ENCODE results near the gene EN1.

Gene EN1

DNA sequence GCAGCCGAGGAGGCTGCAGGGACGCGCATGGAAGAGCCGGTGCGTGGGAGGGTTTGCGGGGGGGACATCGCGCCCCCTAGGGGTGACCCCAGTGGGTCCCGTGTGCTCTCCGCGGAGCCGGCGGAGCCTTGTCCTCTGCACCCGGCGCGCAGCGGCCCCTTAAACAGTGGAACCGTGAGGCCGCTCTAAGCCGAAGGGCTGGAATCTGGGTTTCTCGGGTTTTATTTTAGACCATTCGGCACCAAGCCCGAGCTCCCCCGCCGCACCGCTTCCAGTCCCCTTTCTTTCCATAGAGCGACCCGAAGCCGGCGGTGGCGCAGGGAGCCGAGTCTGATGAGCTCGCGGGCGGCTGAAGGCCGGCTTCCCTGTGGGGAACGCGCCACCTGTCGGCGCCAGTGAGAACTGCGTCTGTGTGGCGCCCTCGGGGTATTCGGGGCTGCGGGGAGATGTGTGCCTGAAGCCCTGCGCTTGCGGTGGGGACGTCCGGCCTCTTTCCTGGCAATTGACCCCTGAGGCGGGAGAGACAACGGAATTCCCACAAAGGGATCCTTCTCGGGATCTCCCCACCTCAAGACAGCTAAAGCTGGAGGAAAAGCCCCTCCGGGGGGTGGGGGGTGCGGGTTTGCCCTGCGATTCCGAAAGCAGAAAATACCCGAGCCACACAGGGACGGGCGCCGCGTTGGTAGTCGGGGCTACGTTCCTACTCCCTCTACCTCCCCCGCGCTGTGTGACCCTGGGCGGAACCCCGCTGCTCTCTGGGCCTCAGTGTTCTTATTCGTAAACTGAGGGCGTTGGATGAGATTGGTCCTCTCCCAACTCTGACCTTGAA is 8.2 kb upstream of the EN1 start:
- DNase-seq = no peak

GRCh38 chr2:118854507-118855345 is 7.3 kb upstream of the EN1 start:
- DNase-seq = no peak

DNA sequence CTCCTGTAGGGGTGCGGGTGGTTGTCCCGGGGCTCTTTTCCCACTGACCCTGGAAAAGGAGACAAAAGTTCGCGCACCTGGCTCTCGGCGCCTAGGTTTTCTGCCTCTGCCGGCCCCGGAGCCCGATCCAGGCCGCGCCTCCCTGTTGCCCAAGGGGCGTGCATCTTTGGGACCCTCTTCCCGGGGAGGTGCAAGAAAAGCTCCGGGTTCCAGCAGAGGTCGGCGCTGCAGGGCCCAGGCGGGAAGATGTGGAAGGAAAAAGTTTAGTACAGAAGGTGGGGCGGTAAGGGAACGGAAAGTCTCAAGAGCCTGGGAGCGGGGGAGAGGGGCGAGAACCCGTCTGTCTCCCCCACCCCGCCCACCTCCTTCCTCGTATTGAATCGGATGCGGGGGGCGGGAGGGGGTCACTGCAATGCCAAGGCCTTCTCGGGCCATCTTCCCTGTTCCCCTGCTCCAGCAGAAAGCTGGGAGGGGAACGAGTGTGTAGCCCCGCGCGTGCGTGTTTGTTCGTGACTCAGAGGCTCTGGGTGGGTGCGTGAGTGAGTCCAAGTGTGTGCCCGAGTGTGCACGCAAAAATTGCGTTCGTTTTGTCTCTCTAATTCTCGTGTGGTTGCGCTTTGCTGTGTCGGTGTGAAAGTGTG is 6.3 kb upstream of the EN1 start:
- no peak for DNase-seq

GRCh38 chr2:118853129-118853640 is 5.7 kb upstream of the EN1 start:
- no peak for DNase-seq

GRCh38 chr2:118852605-118853128 is 5.2 kb upstream of the EN1 start:
- DNase-seq = no peak

DNA sequence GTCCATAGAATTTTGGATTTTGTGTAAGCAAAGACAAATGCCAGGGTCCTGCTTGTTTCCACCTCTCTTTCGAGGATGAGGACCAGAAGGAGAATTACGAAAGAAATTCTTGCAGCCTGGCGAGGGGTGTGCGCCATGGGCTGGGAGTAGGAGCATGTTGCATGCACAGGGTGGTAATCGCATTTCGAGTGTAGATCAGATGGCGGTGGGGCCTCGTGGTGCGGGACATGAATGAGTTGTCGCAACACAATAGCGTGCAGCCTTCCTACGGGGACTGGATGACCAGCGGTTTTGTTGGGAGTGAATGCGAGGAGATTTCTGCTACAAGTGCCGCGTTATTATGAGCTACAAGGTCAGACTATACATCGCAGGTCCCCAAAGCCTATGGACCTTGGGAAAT is 4.2 kb upstream of the EN1 start:
- DNase-seq = no peak

DNA sequence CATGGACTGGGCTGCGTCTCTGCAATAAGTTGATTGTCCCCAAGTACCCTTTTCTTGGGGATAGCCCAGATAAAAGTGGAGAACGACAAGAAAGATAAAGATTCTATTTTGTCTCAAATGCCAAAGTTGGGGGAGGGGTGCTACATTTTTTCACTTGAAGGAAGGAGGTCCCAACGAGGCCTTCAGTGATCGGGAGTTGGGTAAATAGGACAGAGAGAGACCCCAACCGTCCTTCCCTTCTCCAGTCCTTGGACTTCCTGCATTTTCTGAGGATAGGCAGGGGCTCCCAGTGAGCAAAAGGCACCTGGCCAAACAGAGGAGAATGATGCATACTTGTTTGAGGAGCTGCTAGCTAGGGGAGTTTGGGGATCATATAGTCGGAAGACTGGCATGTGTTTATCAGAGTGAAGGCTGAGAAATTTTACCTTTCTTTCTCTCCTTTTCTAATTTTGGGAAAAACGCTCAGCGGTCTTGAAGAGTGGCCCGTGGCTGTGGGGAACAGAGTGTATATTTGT is 3.5 kb upstream of the EN1 start:
- no peak for DNase-seq

DNA sequence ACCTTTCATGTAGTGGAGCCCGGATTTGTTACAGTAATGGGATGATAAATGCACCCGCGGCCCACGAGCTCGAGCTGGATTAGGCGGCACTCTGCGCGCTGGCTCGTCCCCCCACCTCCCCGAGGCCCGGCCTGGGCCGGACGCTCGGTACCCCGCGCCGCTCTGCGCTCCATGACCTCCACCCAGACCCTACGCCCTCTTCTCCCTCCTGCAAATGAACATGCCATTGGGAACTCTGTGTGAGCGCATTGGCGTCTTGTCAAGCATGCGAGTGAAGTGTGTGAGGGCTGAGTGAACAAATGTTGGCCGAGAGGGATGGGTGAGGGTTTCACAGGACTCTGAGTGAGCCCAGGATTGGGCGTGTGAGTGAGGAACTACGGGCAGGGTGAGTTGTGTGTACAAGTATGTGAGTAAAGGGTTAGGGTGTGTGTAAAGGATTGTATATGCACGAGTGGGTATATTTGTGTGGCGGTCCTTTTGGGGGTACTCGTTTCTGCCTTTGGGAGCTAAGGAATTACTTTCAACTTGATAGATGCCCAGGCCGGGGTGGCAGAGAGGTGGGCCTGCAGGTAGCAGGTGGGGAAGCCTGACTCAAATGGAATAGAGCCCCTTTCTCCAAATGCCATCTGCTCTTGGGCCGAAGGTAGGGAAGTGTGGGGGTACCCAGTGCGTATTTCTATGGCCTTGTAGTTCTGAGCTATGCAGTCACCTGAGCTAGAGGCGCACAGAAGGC is 2.9 kb upstream of the EN1 start:
- no peak for DNase-seq

DNA sequence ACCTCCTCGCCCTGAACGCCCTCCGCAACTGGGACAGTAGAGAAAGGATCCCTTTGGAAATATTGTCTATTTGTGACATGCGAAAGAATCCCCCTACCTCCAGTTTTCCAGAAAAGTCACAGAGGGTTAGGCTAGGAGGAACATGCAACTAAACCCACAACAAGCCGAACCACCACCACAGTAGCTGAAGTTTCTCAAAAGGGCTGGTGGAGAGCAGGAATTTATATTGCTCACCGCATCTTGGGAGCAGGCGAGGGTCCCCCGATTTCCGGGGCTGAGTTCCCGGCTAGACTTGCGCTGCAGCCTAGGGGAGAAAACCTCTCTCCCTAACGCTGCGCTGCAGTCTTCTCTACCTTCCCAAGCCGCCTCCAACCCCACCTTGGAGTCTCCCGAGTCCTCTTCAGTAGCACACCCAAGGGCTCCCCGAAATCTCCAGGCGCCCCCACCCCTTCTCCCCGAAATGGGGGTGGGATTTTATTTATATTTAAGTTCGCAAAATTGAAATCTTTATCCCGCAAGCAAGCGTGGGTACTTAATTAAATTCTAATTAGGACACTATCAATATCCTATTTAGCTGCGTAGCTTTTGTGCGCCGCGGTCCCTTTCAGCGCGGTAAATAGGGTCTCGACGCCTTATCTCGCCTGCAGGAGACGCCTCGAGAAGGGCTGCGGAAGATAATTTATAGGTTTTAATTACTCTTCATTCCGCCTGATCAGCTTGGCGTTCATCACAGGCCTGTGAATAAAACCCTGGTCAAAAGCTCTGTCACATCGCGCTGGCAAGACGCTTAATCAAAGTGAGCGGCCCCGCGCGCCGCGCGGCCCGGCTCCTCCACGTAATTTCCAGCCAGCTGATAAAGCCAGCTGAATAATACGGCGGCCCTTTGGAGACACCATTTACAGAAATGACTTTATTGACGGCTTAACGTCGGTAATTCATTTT is 2.0 kb upstream of the EN1 start:
- DNase-seq = no peak

GRCh38 chr2:118848381-118849225 is 1.2 kb upstream of the EN1 start:
- DNase-seq = no peak

GRCh38 chr2:118847762-118848172 is 319 bp upstream of the EN1 start:
- no peak for DNase-seq

DNA sequence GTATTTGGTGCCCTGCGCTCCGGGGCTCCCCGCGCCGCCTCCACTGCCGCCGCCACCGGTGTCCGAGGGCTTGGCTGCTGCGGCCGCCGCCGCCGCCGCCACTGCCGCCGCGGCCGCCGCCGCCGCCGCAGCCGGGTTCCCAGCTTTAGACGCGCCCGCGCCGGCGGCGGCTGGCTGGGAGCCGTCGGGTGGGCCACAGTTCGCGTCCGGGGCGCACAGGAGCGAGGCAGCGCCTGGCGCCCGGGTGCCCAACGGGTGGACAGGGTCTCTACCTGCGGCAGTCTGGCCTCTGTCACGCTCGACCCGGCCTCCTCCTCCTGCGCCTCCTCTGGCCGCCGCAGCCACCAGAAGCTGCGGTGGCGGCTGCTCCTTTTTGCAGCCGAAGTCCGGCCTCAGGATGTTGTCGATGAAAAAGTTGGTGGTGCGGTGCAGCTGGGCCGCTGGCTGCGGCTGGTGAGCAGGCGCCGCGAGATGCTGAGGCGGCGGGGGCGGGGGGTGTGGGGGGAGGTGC is 951 bp downstream of the EN1 start:
- DNase-seq = no peak

DNA sequence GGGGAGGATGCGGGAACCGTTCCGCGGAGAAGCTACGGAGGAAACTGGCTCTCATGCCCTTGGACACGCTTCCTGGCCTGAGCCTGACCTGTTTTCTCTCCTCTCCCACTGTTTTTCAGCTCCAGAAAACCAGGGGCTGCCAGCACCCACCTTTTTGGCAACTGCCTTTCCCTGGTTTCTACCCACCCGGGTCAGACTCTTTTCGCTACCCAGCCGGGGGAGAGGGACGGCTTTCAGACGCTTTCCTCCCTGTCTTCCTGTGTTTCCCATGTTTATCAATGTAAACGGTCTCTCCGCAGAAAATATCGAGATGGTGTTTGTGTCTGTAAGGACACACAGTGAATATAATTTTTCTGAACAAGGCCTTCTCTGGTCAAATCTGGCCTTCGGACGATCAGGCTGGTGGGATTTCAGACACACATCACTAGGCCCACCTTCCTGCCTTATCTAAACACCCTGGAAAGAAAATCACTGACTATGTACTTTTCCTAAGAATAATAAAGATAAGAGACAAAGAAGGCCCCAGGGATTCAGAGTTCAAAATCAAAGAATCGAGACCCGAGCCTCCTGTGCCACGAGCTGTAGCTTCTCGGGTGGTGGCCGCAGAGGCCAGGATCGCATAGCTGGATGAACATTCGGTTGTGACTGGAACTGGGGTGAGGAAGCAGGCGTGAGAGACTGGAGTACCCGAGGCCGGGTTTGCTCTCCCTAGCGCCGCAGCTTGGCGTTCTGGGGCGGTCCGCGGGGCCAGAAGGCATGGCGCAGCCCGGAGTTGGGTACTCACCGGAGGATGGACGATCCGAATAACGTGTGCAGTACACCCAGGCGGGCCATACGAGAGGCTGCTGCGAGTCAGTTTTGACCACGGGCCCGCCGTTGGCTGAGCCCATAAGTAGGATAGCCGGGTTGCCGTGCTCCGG is 1.7 kb downstream of the EN1 start:
- no peak for DNase-seq

DNA sequence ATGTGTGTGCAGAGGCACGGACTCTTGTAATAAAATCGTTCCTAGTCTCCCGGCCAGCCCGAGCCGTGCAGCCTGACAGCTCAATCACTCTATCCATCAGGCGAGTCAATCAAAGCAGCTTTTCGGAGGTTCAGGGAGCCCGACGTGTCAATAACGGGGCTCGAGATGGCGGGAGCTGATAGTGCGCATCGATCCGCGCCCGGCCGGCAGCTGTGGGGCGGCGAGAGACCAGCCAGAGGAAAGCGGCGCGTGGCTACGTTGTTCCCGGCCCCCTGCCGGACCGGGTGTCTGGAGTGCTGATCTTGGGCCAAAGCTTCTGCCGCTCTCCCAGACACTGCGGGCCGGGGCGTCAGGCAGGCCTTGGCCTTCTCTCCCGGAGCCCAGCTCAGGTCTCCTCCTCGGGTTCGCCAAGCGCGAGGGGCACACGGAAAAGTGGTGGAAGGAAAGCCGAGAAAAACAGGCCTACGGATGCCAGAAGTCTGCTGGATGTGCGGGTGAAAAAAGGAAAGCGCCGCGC is 2.4 kb downstream of the EN1 start:
- no peak for DNase-seq

GRCh38 chr2:118844261-118845004 is 3.0 kb downstream of the EN1 start:
- no peak for DNase-seq

DNA sequence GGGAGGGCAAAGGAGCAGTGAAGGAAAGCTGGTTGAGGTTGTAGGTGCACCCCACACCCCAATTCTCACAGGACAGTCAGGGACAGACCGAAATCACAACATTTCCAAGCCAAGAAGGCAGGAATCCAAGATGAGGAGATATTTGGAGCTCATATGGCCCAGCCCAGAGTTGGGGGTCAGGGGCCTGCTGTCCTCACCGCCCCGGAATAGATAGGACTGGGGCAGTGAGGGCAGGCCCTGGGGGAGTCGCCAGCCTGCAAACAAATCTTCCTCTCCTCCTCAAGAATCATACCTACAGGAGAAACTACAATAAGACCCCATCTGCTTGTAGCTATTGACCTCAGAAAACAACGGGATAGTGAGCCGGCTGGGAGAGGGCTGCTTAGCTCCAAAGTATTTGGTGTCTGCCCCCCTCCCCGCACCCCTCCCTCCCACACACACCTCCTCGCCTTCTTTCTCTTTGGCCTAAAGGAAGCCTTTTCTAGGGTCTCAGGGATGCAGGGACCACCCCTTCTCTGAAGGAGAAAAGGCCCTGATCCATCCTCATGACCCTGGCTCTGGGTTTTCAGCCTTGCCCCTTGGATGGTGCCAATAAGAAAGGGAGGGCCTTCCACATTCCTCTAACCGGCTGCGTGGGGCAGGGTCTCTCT is 3.8 kb downstream of the EN1 start:
- DNase-seq = no peak

Data from HCEC 1CT (cell line).